ENCODE data around the gene ZNF674. TPM values are rescaled to one million over a fixed set of nuclear protein-coding genes. Genes with fewer than 3 reads are reported as not detected.
"Not testable (repeated sequence)": the region's sequence is repeated elsewhere in the genome, so short reads cannot be mapped to it uniquely, and the experiment has no call there.

Gene ZNF674
- total RNA-seq, 1 experiment from 2014 or later = 9.0 TPM

DNA sequence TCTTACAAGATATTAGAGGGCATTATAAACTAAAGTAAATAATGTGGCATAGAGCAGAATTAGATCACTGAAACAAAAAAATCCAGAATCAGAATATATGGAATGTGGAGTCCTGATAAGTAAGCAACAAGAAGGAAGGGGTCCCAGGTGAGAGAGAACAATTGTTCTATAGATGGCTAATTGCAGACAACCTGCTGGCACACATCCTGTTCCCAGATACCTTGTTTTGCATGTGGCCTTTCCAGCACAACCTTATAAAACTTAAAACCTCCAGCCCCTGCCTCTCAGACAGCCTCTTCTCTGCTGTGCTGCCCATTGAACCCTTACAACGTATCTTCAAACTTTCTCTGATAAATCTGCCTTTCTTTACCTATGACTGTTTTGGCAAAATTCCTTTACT is 4.7 kb upstream of the ZNF674 start:
- BruUV-seq (replicated peaks) = no TSS peak
- Histone ChIP-seq H3K36me3 (ENCODE audit: low read depth, low read length) (peaks cover 19% of the 10 kb centered on the region), H3K27me3 (ENCODE audit: low read length) (no peaks in the 10 kb centered on the region), H3K27ac (ENCODE audit: low read length) (no peak overlapping the region), H3K4me2 (ENCODE audit: low read length) (no peak overlapping the region), H3F3A (ENCODE audit: low read length, unreplicated experiment) (no peaks in the 10 kb centered on the region), H3K9me3 (ENCODE audit: low read length) (no peaks in the 10 kb centered on the region), H4K20me1 (ENCODE audit: low read length) (peaks cover 19% of the 10 kb centered on the region), H3K4me1 (ENCODE audit: insufficient read depth, low read length) (peaks cover 19% of the 10 kb centered on the region), H2AFZ (ENCODE audit: low read length) (no peak overlapping the region), H3K4me3 (ENCODE audit: low read length) (no peak overlapping the region), H3K9me2 (replicated peaks; ENCODE audit: low read length) (no peaks in the 10 kb centered on the region), H3K79me2 (ENCODE audit: low read length) (peaks cover 41% of the 10 kb centered on the region), H3K9ac (ENCODE audit: low read length) (no peak overlapping the region)
- intact Hi-C loops (cut with micrococcal nuclease) = no loop called here
- ATAC-seq (no peak), DNase-seq (no peak)
- TF ChIP-seq, protein P1, sequence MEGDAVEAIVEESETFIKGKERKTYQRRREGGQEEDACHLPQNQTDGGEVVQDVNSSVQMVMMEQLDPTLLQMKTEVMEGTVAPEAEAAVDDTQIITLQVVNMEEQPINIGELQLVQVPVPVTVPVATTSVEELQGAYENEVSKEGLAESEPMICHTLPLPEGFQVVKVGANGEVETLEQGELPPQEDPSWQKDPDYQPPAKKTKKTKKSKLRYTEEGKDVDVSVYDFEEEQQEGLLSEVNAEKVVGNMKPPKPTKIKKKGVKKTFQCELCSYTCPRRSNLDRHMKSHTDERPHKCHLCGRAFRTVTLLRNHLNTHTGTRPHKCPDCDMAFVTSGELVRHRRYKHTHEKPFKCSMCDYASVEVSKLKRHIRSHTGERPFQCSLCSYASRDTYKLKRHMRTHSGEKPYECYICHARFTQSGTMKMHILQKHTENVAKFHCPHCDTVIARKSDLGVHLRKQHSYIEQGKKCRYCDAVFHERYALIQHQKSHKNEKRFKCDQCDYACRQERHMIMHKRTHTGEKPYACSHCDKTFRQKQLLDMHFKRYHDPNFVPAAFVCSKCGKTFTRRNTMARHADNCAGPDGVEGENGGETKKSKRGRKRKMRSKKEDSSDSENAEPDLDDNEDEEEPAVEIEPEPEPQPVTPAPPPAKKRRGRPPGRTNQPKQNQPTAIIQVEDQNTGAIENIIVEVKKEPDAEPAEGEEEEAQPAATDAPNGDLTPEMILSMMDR (conservative IDR thresholded peaks at IDR 0.05; ENCODE audit: low read depth, low read length) = no peak
- TF ChIP-seq EZH2 (IDR thresholded peaks at IDR 0.05; ENCODE audit: low read length, unreplicated experiment) (no peak), EZH2phosphoT487 (IDR thresholded peaks at IDR 0.05; ENCODE audit: borderline replicate concordance, low read length) (no peak)
- ChIA-PET CTCF (no interaction called here), POLR2A (ENCODE audit: unreplicated experiment) (no interaction called here)

DNA sequence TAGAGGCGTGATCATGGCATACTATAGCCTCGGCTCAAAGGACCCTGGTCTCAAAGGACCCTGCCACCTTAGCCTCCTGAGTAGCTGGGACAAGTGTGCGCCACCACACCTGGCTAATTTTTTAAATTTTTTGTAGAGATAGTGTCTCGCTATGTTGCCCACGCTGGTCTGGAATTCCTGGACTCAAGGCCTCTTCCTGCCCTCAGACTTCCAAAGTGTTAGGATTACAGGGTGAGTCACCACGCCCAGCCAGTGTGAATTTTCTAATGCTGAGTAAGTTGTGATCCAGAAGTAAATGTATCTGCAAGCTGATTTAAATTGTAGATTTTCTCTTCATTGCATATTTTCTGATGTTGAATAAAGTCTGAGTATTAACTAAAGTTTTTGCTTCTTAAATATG is 2.6 kb upstream of the ZNF674 start:
- peaks cover 19% of the 10 kb centered on the region for H4K20me1 ChIP-seq (ENCODE audit: low read length)
- DNase-seq = peak; percentile 68
- no peaks in the 10 kb centered on the region for H3K27me3 ChIP-seq (ENCODE audit: low read length)
- TF ChIP-seq EZH2 (IDR thresholded peaks at IDR 0.05; ENCODE audit: low read length, unreplicated experiment) (no peak), EZH2phosphoT487 (IDR thresholded peaks at IDR 0.05; ENCODE audit: borderline replicate concordance, low read length) (no peak)
- TF ChIP-seq, protein P1 (conservative IDR thresholded peaks at IDR 0.05; ENCODE audit: low read depth, low read length) = no peak
- no peaks in the 10 kb centered on the region for H3K9me2 ChIP-seq (replicated peaks; ENCODE audit: low read length)
- no TSS peak for BruUV-seq (replicated peaks)
- no peak overlapping the region for H2AFZ ChIP-seq (ENCODE audit: low read length)
- peak overlapping the region; percentile 45 for H3K4me3 ChIP-seq (ENCODE audit: low read length)
- H3K9ac ChIP-seq (ENCODE audit: low read length) = no peak overlapping the region
- H3K27ac ChIP-seq (ENCODE audit: low read length) = no peak overlapping the region
- intact Hi-C loops (cut with micrococcal nuclease) = no loop called here
- peaks cover 52% of the 10 kb centered on the region for H3K79me2 ChIP-seq (ENCODE audit: low read length)
- H3K4me1 ChIP-seq (ENCODE audit: insufficient read depth, low read length) = peaks cover 26% of the 10 kb centered on the region
- ChIA-PET POLR2A (ENCODE audit: unreplicated experiment) (no interaction called here), CTCF (no interaction called here)
- 0 out of 2 replicates have a peak, but pooled peaks have one; percentile 18 for ATAC-seq
- no peaks in the 10 kb centered on the region for H3F3A ChIP-seq (ENCODE audit: low read length, unreplicated experiment)
- H3K36me3 ChIP-seq (ENCODE audit: low read depth, low read length) = peaks cover 19% of the 10 kb centered on the region
- H3K9me3 ChIP-seq (ENCODE audit: low read length) = no peaks in the 10 kb centered on the region
- H3K4me2 ChIP-seq (ENCODE audit: low read length) = peak overlapping the region; percentile 71

DNA sequence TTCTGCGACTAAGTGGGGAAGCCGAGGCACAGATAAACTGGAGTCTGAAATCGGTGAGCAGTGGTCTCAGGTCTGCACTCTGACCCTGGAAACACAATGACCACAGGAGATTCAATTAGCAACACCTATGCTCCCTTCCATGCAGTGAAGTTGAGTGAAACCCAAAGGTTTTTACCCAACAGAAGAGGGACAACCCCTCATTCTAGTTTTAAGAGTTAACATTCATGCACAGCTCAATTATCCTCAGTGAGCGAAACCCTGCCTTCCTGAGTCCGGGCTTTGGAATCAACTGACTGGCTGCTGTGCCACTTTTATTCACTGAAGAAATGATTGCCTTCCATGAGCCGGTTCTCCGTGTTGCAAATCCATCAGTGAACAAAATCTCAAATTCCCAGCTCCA is 694 bp downstream of the ZNF674 start:
- DNase-seq; H3K27me3 ChIP-seq (ENCODE audit: low read length); ATAC-seq; intact Hi-C loops (cut with micrococcal nuclease); CTCF ChIA-PET; H3F3A ChIP-seq (ENCODE audit: low read length, unreplicated experiment); H3K9me3 ChIP-seq (ENCODE audit: low read length); POLR2A ChIA-PET (ENCODE audit: unreplicated experiment); H3K9me2 ChIP-seq (replicated peaks; ENCODE audit: low read length): not testable (repeated sequence)
- H3K4me1 ChIP-seq (ENCODE audit: insufficient read depth, low read length) = peaks cover 26% of the 10 kb centered on the region
- peaks cover 52% of the 10 kb centered on the region for H3K79me2 ChIP-seq (ENCODE audit: low read length)
- peaks cover 19% of the 10 kb centered on the region for H4K20me1 ChIP-seq (ENCODE audit: low read length)
- BruUV-seq (replicated peaks) = TSS peak; percentile 79
- peak overlapping the region; percentile 94 for H3K4me2 ChIP-seq (ENCODE audit: low read length)
- H2AFZ ChIP-seq (ENCODE audit: low read length) = peak overlapping the region; percentile 87
- peak overlapping the region; percentile 86 for H3K27ac ChIP-seq (ENCODE audit: low read length)
- H3K9ac ChIP-seq (ENCODE audit: low read length) = peak overlapping the region; percentile 100
- peak overlapping the region; percentile 100 for H3K4me3 ChIP-seq (ENCODE audit: low read length)
- peaks cover 19% of the 10 kb centered on the region for H3K36me3 ChIP-seq (ENCODE audit: low read depth, low read length)

All from PC-3 (cell line).